Measurements from ENCODE around the gene ABCB11. TPM values are rescaled to one million over a fixed set of nuclear protein-coding genes. Genes with fewer than 3 reads are reported as not detected.

The ABCB11 gene
- total and polyA plus RNA-seq, 7 donors = under 0.01 to 0.93 (median 0.55) TPM; not detected in 2

- TF ChIP-seq POLR2AphosphoS5 (IDR thresholded peaks at IDR 0.05) = no peak
- no peak for TF ChIP-seq POLR2A (IDR thresholded peaks at IDR 0.05)
- TF ChIP-seq EP300 (IDR thresholded peaks at IDR 0.05) = no peak
- TF ChIP-seq CTCF (IDR thresholded peaks at IDR 0.05) = no peak
- DNase-seq = no peak
- no peak overlapping the region for H3K4me3 ChIP-seq
- H3K27ac ChIP-seq = no peak overlapping the region
- no peaks in the 10 kb centered on the region for H3K27me3 ChIP-seq
- H3K36me3 ChIP-seq = no peaks in the 10 kb centered on the region
- 90 to 93% methylated on average over 5 of the region's 5 CpGs for WGBS, 2 donors
- H3K4me1 ChIP-seq = no peaks in the 10 kb centered on the region
- intact Hi-C loops (cut with DNase I) = no loop called here
- H3K9me3 ChIP-seq = peaks cover 0 to 9% (median 5%) of the 10 kb centered on the region in 4 donors
Observed at GRCh38 chr2:169050476-169051240, 19.5 kb upstream of the ABCB11 start.

- no peak for DNase-seq
- Histone ChIP-seq H3K36me3 (no peaks in the 10 kb centered on the region), H3K27me3 (no peaks in the 10 kb centered on the region), H3K27ac (no peak overlapping the region), H3K4me1 (no peaks in the 10 kb centered on the region), H3K4me3 (no peak overlapping the region), H3K9me3 (peaks cover 0 to 7% (median 0%) of the 10 kb centered on the region in 4 donors)
- TF ChIP-seq EP300 (IDR thresholded peaks at IDR 0.05) (no peak), CTCF (IDR thresholded peaks at IDR 0.05) (no peak)
- intact Hi-C loops (cut with DNase I) = no loop called here
- WGBS, 2 donors = 74 to 76% methylated on average over 3 of the region's 3 CpGs
Observed at GRCh38 chr2:169049142-169049541, 18.0 kb upstream of the ABCB11 start.

GRCh38 chr2:169047256-169048250 is 16.4 kb upstream of the ABCB11 start:
- WGBS, 2 donors = 90 to 96% methylated on average over 2 of the region's 2 CpGs
- intact Hi-C loops (cut with DNase I) = no loop called here
- TF ChIP-seq CTCF (IDR thresholded peaks at IDR 0.05) (no peak), EP300 (IDR thresholded peaks at IDR 0.05) (no peak), POLR2A (IDR thresholded peaks at IDR 0.05) (no peak), POLR2AphosphoS5 (IDR thresholded peaks at IDR 0.05) (no peak)
- H3K27me3 ChIP-seq = no peaks in the 10 kb centered on the region
- H3K4me1 ChIP-seq = no peaks in the 10 kb centered on the region
- peaks cover 0 to 4% (median 0%) of the 10 kb centered on the region in 4 donors for H3K9me3 ChIP-seq
- H3K4me3 ChIP-seq = no peak overlapping the region
- no peaks in the 10 kb centered on the region for H3K36me3 ChIP-seq
- no peak overlapping the region for H3K27ac ChIP-seq
- DNase-seq = no peak

GRCh38 chr2:169046440-169047151 is 15.5 kb upstream of the ABCB11 start:
- TF ChIP-seq POLR2A (IDR thresholded peaks at IDR 0.05) (no peak), POLR2AphosphoS5 (IDR thresholded peaks at IDR 0.05) (no peak), EP300 (IDR thresholded peaks at IDR 0.05) (no peak), CTCF (IDR thresholded peaks at IDR 0.05) (no peak)
- Histone ChIP-seq H3K36me3 (no peaks in the 10 kb centered on the region), H3K4me3 (no peak overlapping the region), H3K27ac (no peak overlapping the region), H3K9me3 (peaks cover 0 to 4% (median 0%) of the 10 kb centered on the region in 4 donors), H3K27me3 (no peaks in the 10 kb centered on the region), H3K4me1 (no peaks in the 10 kb centered on the region)
- WGBS, 2 donors = 44 to 79% methylated on average over 4 of the region's 4 CpGs
- no peak for DNase-seq
- intact Hi-C loops (cut with DNase I) = no loop called here

Measured in sigmoid colon (tissue), 7 donors.